Measurements from ENCODE around the gene CORO2B.

CORO2B gene

GRCh38 chr15:68774521-68775235, 195.9 kb downstream of the CORO2B start:
- no peak for DNase-seq (ENCODE audit: low spot score)

- no peak for DNase-seq (ENCODE audit: low spot score)
These were observed 196.4 kb downstream of the CORO2B start for GRCh38 chr15:68775236-68775577.

DNA sequence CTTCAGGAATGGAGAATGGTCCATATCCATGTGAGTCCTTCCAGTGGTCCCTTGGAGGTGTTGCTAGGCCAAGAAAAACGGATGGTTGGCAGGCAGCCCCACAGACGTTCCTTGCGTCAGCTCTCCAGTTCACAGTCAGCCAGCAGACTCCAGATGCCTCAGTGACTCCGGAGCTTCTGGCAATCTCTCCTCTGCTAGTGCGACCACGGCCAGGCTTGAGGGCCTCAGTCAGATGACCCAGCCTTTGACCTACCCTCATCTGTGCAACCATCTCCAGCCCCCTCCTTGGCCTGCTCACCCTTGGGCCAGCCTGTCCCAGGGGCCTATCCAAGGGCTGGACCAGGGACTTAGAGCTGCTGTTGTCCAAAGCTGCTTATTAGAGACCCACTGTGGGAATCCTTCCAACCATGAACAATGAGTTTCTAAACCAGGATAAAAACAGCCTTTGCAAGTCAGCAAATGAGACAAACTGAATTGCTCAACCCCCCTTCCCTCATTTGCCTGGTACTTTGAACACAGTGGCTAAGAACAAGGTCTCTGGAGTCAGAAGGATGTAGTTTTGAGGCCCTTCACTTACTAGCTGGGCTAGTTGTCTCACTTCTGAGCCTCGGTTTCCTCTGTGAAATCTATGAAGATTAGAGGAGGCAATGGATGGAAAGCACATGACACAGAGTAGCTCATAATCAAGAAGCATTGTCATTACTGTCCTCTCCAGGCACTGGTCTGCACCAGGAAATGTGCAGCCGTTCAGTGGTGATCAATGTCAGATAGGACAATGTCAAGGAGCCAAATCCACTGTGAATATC, 197.1 kb downstream of the CORO2B start:
- no peak for DNase-seq (ENCODE audit: low spot score)

DNA sequence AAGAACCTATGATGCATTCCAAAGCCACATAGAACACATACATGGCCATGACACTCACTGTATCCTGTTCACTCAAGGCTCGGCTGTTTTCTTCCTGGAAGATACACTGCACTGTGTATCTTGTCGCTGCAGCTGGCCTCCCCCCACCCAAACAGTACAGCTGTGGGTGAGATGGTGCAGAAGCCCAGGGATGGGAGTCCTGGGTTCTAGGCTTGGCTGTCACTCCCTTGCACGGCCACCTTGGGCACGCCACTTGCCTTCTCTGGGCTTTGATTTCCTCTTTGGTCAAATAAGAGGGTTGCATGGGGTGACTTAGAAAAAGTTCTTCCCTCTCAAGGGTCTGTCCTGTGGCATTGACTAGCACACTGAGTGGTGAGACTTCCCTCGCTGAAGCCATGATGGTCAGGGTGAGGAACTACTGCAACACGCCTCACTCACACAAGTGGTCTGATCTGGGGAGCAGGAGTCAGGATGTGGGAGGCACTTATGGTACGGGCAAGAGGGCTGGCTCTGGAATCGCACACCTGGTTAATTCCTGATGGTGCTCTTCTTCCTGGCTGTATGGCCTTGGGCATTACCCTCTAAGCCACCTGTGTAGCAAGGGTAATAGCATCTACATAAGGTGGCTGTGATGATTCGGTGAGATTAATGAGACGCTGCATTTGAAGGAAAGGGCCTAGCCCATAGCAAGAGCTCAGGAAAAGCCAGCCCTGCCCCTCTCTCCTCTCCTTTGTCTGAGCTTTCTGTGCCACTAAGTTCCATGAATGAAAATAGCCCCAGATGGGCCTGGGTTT, 197.9 kb downstream of the CORO2B start:
- no peak for DNase-seq (ENCODE audit: low spot score)
